ENCODE results near the gene MEOX1. TPM values are rescaled to one million over a fixed set of nuclear protein-coding genes. Genes with fewer than 3 reads are reported as not detected.
"Not testable (repeated sequence)": the region's sequence is repeated elsewhere in the genome, so short reads cannot be mapped to it uniquely, and the experiment has no call there.

Gene MEOX1
- total RNA-seq, 1 experiment from 2014 or later: 0.72 TPM

- ChIA-PET CTCF (no interaction called here), POLR2A (ENCODE audit: unreplicated experiment) (no interaction called here)
- no peak overlapping the region for H3K4me2 ChIP-seq
- H2AFZ ChIP-seq: no peak overlapping the region
- H3K4me1 ChIP-seq (replicated peaks; ENCODE audit: insufficient read depth): no peaks in the 10 kb centered on the region
- TF ChIP-seq CTCF (conservative IDR thresholded peaks at IDR 0.05) (no peak), EZH2 (IDR thresholded peaks at IDR 0.05; ENCODE audit: low read depth) (no peak)
- no peaks in the 10 kb centered on the region for H3K9me2 ChIP-seq (ENCODE audit: insufficient read depth)
- BruUV-seq (replicated peaks): no TSS peak
- no peaks in the 10 kb centered on the region for H3F3A ChIP-seq (ENCODE audit: insufficient read depth, low read depth)
- intact Hi-C loops (cut with micrococcal nuclease; ENCODE audit: unreplicated experiment): no loop called here
- H3K27ac ChIP-seq: no peak overlapping the region
- no peak overlapping the region for H3K4me3 ChIP-seq
- H3K27me3 ChIP-seq (ENCODE audit: insufficient read depth, low read depth): no peaks in the 10 kb centered on the region
- H3K79me2 ChIP-seq (ENCODE audit: low read depth): no peaks in the 10 kb centered on the region
- no peaks in the 10 kb centered on the region for H3K9me3 ChIP-seq (ENCODE audit: insufficient read depth, low read depth)
- no peaks in the 10 kb centered on the region for H3K36me3 ChIP-seq (ENCODE audit: low read depth)
- no peaks in the 10 kb centered on the region for H4K20me1 ChIP-seq (ENCODE audit: insufficient read depth)
- no peak for DNase-seq
Observed at GRCh38 chr17:43603321-43603720, 58.4 kb downstream of the MEOX1 start.

- H3K27ac ChIP-seq; intact Hi-C loops (cut with micrococcal nuclease; ENCODE audit: unreplicated experiment); DNase-seq; BruUV-seq (replicated peaks); CTCF ChIA-PET; H4K20me1 ChIP-seq (ENCODE audit: insufficient read depth); H3K4me2 ChIP-seq; H3K4me1 ChIP-seq (replicated peaks; ENCODE audit: insufficient read depth); H3K27me3 ChIP-seq (ENCODE audit: insufficient read depth, low read depth); H3F3A ChIP-seq (ENCODE audit: insufficient read depth, low read depth); H3K79me2 ChIP-seq (ENCODE audit: low read depth); H2AFZ ChIP-seq; H3K36me3 ChIP-seq (ENCODE audit: low read depth); H3K4me3 ChIP-seq; H3K9me3 ChIP-seq (ENCODE audit: insufficient read depth, low read depth); H3K9me2 ChIP-seq (ENCODE audit: insufficient read depth): not testable (repeated sequence)
- POLR2A ChIA-PET (ENCODE audit: unreplicated experiment): interaction anchor here (0.6 kb wide), 1 partner anchor 45 kb away, joined by 32 read pairs; no protein-coding TSS in a partner anchor
Observed at GRCh38 chr17:43602556-43602955, 59.2 kb downstream of the MEOX1 start.

- no TSS peak for BruUV-seq (replicated peaks)
- Histone ChIP-seq H4K20me1 (ENCODE audit: insufficient read depth) (no peaks in the 10 kb centered on the region), H3F3A (ENCODE audit: insufficient read depth, low read depth) (no peaks in the 10 kb centered on the region), H2AFZ (no peak overlapping the region), H3K79me2 (ENCODE audit: low read depth) (no peaks in the 10 kb centered on the region), H3K4me2 (no peak overlapping the region), H3K9me2 (ENCODE audit: insufficient read depth) (no peaks in the 10 kb centered on the region), H3K27me3 (ENCODE audit: insufficient read depth, low read depth) (no peaks in the 10 kb centered on the region), H3K4me1 (replicated peaks; ENCODE audit: insufficient read depth) (no peaks in the 10 kb centered on the region), H3K36me3 (ENCODE audit: low read depth) (no peaks in the 10 kb centered on the region), H3K27ac (no peak overlapping the region), H3K4me3 (no peak overlapping the region), H3K9me3 (ENCODE audit: insufficient read depth, low read depth) (no peaks in the 10 kb centered on the region)
- POLR2A ChIA-PET (ENCODE audit: unreplicated experiment): no interaction called here
- TF ChIP-seq CTCF (conservative IDR thresholded peaks at IDR 0.05) (no peak), EZH2 (IDR thresholded peaks at IDR 0.05; ENCODE audit: low read depth) (no peak)
- CTCF ChIA-PET: no interaction called here
- no peak for DNase-seq
- intact Hi-C loops (cut with micrococcal nuclease; ENCODE audit: unreplicated experiment): no loop called here
Observed at GRCh38 chr17:43601280-43602039, 60.3 kb downstream of the MEOX1 start.

GRCh38 chr17:43599835-43600234 lies 61.9 kb downstream of the MEOX1 start:
- CTCF ChIA-PET: no interaction called here
- H2AFZ ChIP-seq: no peak overlapping the region
- no peaks in the 10 kb centered on the region for H3K36me3 ChIP-seq (ENCODE audit: low read depth)
- H3K27me3 ChIP-seq (ENCODE audit: insufficient read depth, low read depth): no peaks in the 10 kb centered on the region
- no peaks in the 10 kb centered on the region for H3K79me2 ChIP-seq (ENCODE audit: low read depth)
- H3K27ac ChIP-seq: no peak overlapping the region
- POLR2A ChIA-PET (ENCODE audit: unreplicated experiment): no interaction called here
- peaks cover 8% of the 10 kb centered on the region for H3K4me1 ChIP-seq (replicated peaks; ENCODE audit: insufficient read depth)
- H4K20me1 ChIP-seq (ENCODE audit: insufficient read depth): no peaks in the 10 kb centered on the region
- H3K4me3 ChIP-seq: no peak overlapping the region
- no peak for TF ChIP-seq EZH2 (IDR thresholded peaks at IDR 0.05; ENCODE audit: low read depth)
- no peak for TF ChIP-seq CTCF (conservative IDR thresholded peaks at IDR 0.05)
- BruUV-seq (replicated peaks): no TSS peak
- no peak overlapping the region for H3K4me2 ChIP-seq
- H3K9me3 ChIP-seq (ENCODE audit: insufficient read depth, low read depth): no peaks in the 10 kb centered on the region
- peak in 1 of 2 experiments; percentile 32 for DNase-seq
- H3K9me2 ChIP-seq (ENCODE audit: insufficient read depth): no peaks in the 10 kb centered on the region
- intact Hi-C loops (cut with micrococcal nuclease; ENCODE audit: unreplicated experiment): loop anchor here (5.0 kb wide), 1 partner anchor 72 kb away; no protein-coding TSS in a partner anchor
- peaks cover 8% of the 10 kb centered on the region for H3F3A ChIP-seq (ENCODE audit: insufficient read depth, low read depth)
